ENCODE results near the gene WNK4.

The WNK4 gene

DNA sequence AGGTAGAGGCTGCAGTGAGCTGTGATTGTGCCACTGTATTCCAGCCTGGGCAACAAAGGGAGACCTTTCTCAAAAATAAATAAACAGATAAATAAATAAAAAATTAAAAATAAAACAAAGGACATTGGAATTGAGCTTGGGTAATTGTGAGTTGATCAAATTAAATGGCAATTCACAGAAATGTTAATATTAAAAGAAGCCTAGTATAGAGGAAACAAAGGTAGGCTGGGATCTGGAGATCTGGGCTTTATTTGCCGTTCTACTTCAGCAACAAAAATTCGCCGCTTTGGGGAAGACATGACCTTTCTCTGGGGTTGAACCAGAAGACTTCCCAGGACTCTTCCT is 7.5 kb upstream of the WNK4 start:
- Histone ChIP-seq H3K27ac (ENCODE audit: insufficient read depth, low read length, poor library complexity, severe bottlenecking) (peak overlapping the region; percentile 81), H3K27me3 (replicated peaks; ENCODE audit: control insufficient read depth, insufficient read depth, low read length, poor library complexity, severe bottlenecking) (no peaks in the 10 kb centered on the region), H3K36me3 (ENCODE audit: control insufficient read depth, insufficient read depth, low read length) (peaks cover 21% of the 10 kb centered on the region), H3K4me1 (ENCODE audit: control insufficient read depth, insufficient read depth, low read length, poor library complexity, severe bottlenecking) (peaks cover 6% of the 10 kb centered on the region), H3K9me3 (ENCODE audit: control insufficient read depth, low read length) (no peaks in the 10 kb centered on the region), H3K4me3 (ENCODE audit: insufficient read depth, low read depth, low read length, poor library complexity, severe bottlenecking) (peak overlapping the region; percentile 85)
- no peak for DNase-seq

DNA sequence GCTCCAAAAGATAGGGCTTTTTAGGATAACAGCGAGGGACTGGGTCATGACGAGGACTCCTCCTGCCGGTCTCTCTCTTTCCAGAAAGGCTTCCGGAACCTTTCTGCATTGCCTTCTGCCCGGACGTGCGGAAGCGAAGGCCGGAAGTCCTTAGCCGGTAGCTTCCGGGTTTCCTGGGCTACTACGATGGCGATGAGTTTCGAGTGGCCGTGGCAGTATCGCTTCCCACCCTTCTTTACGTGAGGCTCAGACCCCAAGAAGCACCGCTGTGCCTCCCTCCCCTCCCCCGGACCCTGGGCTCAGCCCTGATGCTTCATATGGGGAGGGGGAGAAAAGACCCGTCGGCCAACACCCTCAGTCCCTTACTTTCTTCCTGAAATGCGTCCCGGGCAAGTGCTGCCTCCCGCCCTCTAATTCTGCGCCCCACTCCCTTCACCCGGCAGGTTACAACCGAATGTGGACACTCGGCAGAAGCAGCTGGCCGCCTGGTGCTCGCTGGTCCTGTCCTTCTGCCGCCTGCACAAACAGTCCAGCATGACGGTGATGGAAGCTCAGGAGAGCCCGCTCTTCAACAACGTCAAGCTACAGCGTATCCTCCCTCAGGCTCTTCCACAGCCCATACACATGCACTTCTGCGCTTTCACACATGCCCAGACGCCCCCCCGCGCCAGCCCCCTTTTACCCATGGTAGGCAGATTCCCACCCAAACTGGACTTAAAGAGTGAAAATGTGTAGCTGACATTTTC is 6.9 kb upstream of the WNK4 start, which contains the start of gene VPS25:
TSS of gene VPS25 (plus strand) at position 160 of the 746 bp plus-strand sequence. CDS start at position 187, 27 bp downstream.
- Histone ChIP-seq H3K27me3 (replicated peaks; ENCODE audit: control insufficient read depth, insufficient read depth, low read length, poor library complexity, severe bottlenecking) (no peaks in the 10 kb centered on the region), H3K4me1 (ENCODE audit: control insufficient read depth, insufficient read depth, low read length, poor library complexity, severe bottlenecking) (peaks cover 6% of the 10 kb centered on the region), H3K4me3 (ENCODE audit: insufficient read depth, low read depth, low read length, poor library complexity, severe bottlenecking) (peak within 1 kb of the TSS; percentile 85), H3K9me3 (ENCODE audit: control insufficient read depth, low read length) (no peaks in the 10 kb centered on the region), H3K27ac (ENCODE audit: insufficient read depth, low read length, poor library complexity, severe bottlenecking) (peak within 1 kb of the TSS; percentile 81), H3K36me3 (ENCODE audit: control insufficient read depth, insufficient read depth, low read length) (peaks cover 26% of the 10 kb centered on the region)
- DNase-seq: peak; percentile 47 to 63 (median 53)

DNA sequence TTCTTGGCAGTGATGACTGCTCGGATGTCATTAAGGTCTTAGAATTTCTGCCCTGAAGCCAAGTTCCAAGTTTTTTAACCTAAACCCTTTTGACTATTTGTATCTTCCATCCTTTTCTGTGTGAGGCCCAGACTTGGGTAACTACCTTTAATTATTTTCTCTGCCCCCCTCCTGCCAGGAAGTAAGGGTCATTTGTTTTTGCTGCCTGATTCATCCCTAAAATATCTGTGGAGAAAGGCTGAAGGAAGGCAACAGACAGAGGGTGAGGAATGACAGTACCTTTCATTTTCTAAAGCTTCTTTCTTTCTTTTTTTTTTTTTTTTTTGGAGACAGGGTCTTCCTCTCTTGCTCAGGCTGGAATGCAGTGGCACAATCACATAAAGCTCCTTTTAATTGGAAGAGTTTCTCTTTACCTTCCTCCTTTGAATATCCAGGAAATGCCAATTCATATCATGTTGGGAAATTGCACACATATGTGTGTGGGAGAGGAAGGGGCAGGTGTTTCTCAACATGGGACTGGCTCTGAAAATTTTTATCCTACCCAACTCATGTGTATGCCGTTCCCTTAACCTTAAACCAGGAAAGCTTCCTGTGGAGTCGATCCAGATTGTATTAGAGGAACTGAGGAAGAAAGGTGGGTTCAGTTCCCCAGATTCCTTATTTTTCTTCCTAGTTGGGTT is 6.2 kb upstream of the WNK4 start:
- Histone ChIP-seq H3K9me3 (ENCODE audit: control insufficient read depth, low read length) (no peaks in the 10 kb centered on the region), H3K36me3 (ENCODE audit: control insufficient read depth, insufficient read depth, low read length) (peaks cover 34% of the 10 kb centered on the region), H3K27ac (ENCODE audit: insufficient read depth, low read length, poor library complexity, severe bottlenecking) (no peak overlapping the region), H3K4me3 (ENCODE audit: insufficient read depth, low read depth, low read length, poor library complexity, severe bottlenecking) (peak overlapping the region; percentile 85), H3K4me1 (ENCODE audit: control insufficient read depth, insufficient read depth, low read length, poor library complexity, severe bottlenecking) (peaks cover 6% of the 10 kb centered on the region), H3K27me3 (replicated peaks; ENCODE audit: control insufficient read depth, insufficient read depth, low read length, poor library complexity, severe bottlenecking) (no peaks in the 10 kb centered on the region)
- DNase-seq: no peak

DNA sequence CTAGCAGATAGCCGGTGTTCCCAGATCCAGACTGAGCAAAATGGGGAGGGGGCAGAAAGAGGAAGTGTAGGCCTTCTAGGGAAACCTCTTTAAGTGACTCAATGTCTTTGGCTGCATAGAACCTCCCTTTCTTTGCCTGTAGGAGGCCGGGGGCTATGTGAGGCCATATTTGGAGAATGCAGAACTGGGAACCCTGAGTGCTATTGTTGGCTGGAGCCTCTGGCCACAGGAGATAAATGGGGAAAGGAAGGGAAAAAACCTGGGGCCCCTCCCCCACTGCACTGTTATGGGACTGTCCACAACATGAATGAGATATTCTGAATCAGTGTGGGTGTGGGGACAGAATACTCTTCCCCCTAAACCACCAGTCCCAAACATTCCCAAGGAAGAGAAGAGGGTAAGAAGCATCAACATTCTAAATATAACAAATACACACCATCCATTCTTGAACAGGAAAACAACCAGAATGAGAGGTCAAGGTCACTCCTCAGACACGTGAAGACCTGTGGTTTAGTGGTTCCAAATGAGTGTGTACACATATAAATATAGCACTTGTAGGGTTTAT is 4.8 kb upstream of the WNK4 start:
- no peak overlapping the region for H3K4me3 ChIP-seq (ENCODE audit: insufficient read depth, low read depth, low read length, poor library complexity, severe bottlenecking)
- peaks cover 5% of the 10 kb centered on the region for H3K27me3 ChIP-seq (replicated peaks; ENCODE audit: control insufficient read depth, insufficient read depth, low read length, poor library complexity, severe bottlenecking)
- H3K4me1 ChIP-seq (ENCODE audit: control insufficient read depth, insufficient read depth, low read length, poor library complexity, severe bottlenecking): peaks cover 10% of the 10 kb centered on the region
- peaks cover 42% of the 10 kb centered on the region for H3K36me3 ChIP-seq (ENCODE audit: control insufficient read depth, insufficient read depth, low read length)
- H3K27ac ChIP-seq (ENCODE audit: insufficient read depth, low read length, poor library complexity, severe bottlenecking): no peak overlapping the region
- no peaks in the 10 kb centered on the region for H3K9me3 ChIP-seq (ENCODE audit: control insufficient read depth, low read length)
- no peak for DNase-seq

DNA sequence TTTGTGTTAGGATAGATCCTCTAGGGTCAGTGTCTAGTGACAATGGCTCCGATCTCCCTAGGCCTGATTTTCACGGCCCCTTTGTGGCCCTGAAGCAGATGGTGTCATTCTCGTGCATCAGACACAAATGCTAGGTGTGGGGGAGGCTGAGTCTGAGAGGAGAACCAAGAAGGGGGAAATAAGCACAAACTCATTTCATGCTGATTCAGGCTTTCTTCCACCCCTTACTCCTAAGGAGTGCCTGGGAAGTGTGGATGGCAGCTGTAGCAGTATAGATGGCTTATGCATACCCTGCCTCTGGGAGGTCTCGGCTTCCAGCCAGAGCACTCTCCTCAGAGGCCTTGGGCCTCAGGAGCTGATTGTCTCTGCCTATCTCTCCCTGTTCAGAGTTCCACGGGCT is 1.8 kb upstream of the WNK4 start:
- no peak for DNase-seq
- no peaks in the 10 kb centered on the region for H3K9me3 ChIP-seq (ENCODE audit: control insufficient read depth, low read length)
- H3K27ac ChIP-seq (ENCODE audit: insufficient read depth, low read length, poor library complexity, severe bottlenecking): no peak overlapping the region
- H3K4me3 ChIP-seq (ENCODE audit: insufficient read depth, low read depth, low read length, poor library complexity, severe bottlenecking): no peak overlapping the region
- peaks cover 16% of the 10 kb centered on the region for H3K4me1 ChIP-seq (ENCODE audit: control insufficient read depth, insufficient read depth, low read length, poor library complexity, severe bottlenecking)
- H3K27me3 ChIP-seq (replicated peaks; ENCODE audit: control insufficient read depth, insufficient read depth, low read length, poor library complexity, severe bottlenecking): peaks cover 34% of the 10 kb centered on the region
- H3K36me3 ChIP-seq (ENCODE audit: control insufficient read depth, insufficient read depth, low read length): peaks cover 42% of the 10 kb centered on the region

DNA sequence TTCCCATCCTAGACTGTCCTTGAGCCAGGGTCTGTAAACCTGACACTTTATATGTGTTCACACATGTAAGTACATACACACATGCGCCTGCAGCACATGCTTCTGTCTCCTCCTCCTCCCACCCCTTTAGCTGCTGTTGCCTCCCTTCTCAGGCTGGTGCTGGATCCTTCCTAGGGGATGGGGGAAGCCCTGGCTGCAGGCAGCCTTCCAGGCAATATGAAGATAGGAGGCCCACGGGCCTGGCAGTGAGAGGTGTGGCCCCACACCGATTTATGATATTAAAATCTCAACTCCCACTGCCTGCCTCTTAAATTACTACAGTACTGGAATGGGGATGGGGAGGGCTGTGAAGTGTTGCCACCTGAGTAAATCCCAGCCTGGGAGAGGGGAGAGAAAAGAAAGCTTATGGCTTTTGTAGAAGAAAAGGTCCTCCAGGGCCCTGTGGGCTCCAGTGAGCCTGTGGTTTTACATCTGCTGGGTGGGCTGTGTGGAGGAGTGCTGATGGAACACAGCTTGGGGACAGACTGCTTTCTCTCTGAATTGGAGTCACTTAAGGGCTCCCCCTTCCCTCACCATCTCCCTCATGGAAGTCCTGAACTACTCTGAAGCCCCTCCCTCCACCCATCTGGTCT is 990 bp upstream of the WNK4 start:
- H3K4me3 ChIP-seq (ENCODE audit: insufficient read depth, low read depth, low read length, poor library complexity, severe bottlenecking): no peak overlapping the region
- H3K9me3 ChIP-seq (ENCODE audit: control insufficient read depth, low read length): no peaks in the 10 kb centered on the region
- peaks cover 14% of the 10 kb centered on the region for H3K4me1 ChIP-seq (ENCODE audit: control insufficient read depth, insufficient read depth, low read length, poor library complexity, severe bottlenecking)
- H3K36me3 ChIP-seq (ENCODE audit: control insufficient read depth, insufficient read depth, low read length): peaks cover 41% of the 10 kb centered on the region
- H3K27me3 ChIP-seq (replicated peaks; ENCODE audit: control insufficient read depth, insufficient read depth, low read length, poor library complexity, severe bottlenecking): peaks cover 43% of the 10 kb centered on the region
- no peak for DNase-seq
- no peak overlapping the region for H3K27ac ChIP-seq (ENCODE audit: insufficient read depth, low read length, poor library complexity, severe bottlenecking)

DNA sequence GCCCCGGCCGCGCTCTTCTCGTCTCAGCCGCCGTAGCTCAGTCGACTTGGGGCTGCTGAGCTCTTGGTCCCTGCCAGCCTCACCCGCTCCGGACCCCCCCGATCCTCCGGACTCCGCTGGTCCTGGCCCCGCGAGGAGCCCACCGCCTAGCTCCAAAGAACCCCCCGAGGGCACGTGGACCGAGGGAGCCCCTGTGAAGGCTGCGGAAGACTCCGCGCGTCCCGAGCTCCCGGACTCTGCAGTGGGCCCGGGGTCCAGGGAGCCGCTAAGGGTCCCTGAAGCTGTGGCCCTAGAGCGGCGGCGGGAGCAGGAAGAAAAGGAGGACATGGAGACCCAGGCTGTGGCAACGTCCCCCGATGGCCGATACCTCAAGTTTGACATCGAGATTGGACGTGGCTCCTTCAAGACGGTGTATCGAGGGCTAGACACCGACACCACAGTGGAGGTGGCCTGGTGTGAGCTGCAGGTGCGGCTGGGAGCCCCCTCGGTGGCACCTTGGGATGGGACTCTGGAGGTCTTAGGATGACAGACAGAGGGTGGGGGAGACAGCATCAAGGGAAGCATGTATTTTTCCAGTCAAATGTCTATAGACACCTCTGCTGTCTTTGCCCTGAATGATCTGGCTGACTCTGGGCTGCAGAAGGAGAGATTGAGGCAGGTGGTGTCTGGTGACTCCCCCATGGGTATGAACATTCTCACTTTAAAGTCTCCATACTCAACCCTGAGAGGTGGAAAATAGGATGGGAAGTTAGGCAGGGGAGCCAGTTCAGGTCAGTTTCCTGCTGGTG is 635 bp downstream of the WNK4 start:
- peaks cover 21% of the 10 kb centered on the region for H3K4me1 ChIP-seq (ENCODE audit: control insufficient read depth, insufficient read depth, low read length, poor library complexity, severe bottlenecking)
- no peak overlapping the region for H3K27ac ChIP-seq (ENCODE audit: insufficient read depth, low read length, poor library complexity, severe bottlenecking)
- DNase-seq: no peak
- peaks cover 57% of the 10 kb centered on the region for H3K27me3 ChIP-seq (replicated peaks; ENCODE audit: control insufficient read depth, insufficient read depth, low read length, poor library complexity, severe bottlenecking)
- H3K4me3 ChIP-seq (ENCODE audit: insufficient read depth, low read depth, low read length, poor library complexity, severe bottlenecking): no peak overlapping the region
- peaks cover 31% of the 10 kb centered on the region for H3K36me3 ChIP-seq (ENCODE audit: control insufficient read depth, insufficient read depth, low read length)
- H3K9me3 ChIP-seq (ENCODE audit: control insufficient read depth, low read length): no peaks in the 10 kb centered on the region

DNA sequence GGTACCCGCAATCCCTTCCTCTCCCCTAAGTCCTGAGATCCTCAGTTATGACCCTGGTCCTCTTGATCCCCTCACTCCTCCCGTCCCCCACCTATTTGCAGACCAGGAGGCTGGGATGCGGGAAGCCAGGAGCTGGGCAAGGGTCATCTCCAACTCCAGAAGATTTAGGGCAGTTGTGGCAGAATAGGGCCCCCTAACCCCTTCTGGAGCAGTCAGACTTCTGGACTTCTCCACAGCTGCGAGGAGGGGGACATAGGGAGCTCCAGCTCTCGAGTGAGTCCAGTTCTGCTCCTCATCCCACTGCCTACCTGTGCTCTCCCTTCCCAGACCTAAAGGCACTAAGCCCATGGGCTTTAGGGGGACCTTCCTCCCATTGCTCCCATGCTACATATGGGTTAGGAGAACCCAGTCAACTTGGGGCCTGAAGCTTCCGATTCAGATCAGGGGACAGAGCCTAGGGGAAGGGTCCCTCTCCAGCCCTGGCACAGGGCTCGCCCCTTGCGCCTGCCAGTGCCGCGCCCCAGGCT is 1.3 kb downstream of the WNK4 start:
- peaks cover 21% of the 10 kb centered on the region for H3K4me1 ChIP-seq (ENCODE audit: control insufficient read depth, insufficient read depth, low read length, poor library complexity, severe bottlenecking)
- no peak overlapping the region for H3K4me3 ChIP-seq (ENCODE audit: insufficient read depth, low read depth, low read length, poor library complexity, severe bottlenecking)
- no peak overlapping the region for H3K27ac ChIP-seq (ENCODE audit: insufficient read depth, low read length, poor library complexity, severe bottlenecking)
- H3K9me3 ChIP-seq (ENCODE audit: control insufficient read depth, low read length): no peaks in the 10 kb centered on the region
- H3K27me3 ChIP-seq (replicated peaks; ENCODE audit: control insufficient read depth, insufficient read depth, low read length, poor library complexity, severe bottlenecking): peaks cover 57% of the 10 kb centered on the region
- no peak for DNase-seq
- H3K36me3 ChIP-seq (ENCODE audit: control insufficient read depth, insufficient read depth, low read length): peaks cover 25% of the 10 kb centered on the region

DNA sequence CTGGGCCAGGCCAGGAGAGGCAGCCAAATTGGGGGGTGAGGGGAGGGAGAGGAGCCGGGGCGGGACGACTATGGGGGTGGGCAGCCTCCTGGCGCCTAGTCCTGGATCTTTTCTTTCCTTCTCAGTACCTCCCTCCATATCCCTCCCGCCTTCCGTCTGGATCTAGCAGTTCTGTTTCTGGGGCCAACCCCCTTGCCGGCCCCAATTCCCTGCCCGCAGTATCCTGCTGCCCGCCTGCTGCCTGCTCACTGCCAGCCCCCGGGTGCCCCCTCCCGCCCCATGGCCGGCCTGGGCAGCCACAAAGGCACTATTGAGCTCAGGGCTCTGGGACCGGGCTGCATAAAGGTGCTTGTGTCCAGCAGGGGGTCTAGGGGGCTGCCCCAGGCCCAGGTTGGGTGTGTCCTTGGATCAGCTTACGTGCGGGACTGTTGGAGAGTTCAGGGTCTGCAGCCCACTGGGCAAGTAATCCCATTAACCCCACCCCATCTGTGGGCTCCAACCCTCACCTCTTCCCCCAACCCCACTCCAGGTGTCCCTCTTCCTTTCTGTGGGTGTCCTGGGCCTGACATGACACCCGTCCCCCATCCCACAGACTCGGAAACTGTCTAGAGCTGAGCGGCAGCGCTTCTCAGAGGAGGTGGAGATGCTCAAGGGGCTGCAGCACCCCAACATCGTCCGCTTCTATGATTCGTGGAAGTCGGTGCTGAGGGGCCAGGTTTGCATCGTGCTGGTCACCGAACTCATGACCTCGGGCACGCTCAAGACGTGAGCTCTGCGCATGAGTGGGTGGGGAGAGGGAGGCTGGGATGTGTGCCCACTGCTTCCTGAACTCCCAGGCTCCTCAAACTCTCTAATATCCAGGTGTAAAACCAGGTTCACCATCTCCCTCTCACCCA is 2.0 kb downstream of the WNK4 start:
- no peak overlapping the region for H3K27ac ChIP-seq (ENCODE audit: insufficient read depth, low read length, poor library complexity, severe bottlenecking)
- DNase-seq: no peak
- peaks cover 57% of the 10 kb centered on the region for H3K27me3 ChIP-seq (replicated peaks; ENCODE audit: control insufficient read depth, insufficient read depth, low read length, poor library complexity, severe bottlenecking)
- peaks cover 25% of the 10 kb centered on the region for H3K36me3 ChIP-seq (ENCODE audit: control insufficient read depth, insufficient read depth, low read length)
- H3K9me3 ChIP-seq (ENCODE audit: control insufficient read depth, low read length): no peaks in the 10 kb centered on the region
- peaks cover 21% of the 10 kb centered on the region for H3K4me1 ChIP-seq (ENCODE audit: control insufficient read depth, insufficient read depth, low read length, poor library complexity, severe bottlenecking)
- no peak overlapping the region for H3K4me3 ChIP-seq (ENCODE audit: insufficient read depth, low read depth, low read length, poor library complexity, severe bottlenecking)
